HG03095 (cell line): ENCODE measurements around the gene HINT2.

ENCODE experiments used
- ATAC-seq: cut with Tn5 transposase; IDR thresholded peaks from one replicate; pipeline ENCODE4 v1.9.1; 2021; ENCODE audit warnings: moderate library complexity; ENCODE audit not compliant: unreplicated experiment

HINT2 gene

DNA sequence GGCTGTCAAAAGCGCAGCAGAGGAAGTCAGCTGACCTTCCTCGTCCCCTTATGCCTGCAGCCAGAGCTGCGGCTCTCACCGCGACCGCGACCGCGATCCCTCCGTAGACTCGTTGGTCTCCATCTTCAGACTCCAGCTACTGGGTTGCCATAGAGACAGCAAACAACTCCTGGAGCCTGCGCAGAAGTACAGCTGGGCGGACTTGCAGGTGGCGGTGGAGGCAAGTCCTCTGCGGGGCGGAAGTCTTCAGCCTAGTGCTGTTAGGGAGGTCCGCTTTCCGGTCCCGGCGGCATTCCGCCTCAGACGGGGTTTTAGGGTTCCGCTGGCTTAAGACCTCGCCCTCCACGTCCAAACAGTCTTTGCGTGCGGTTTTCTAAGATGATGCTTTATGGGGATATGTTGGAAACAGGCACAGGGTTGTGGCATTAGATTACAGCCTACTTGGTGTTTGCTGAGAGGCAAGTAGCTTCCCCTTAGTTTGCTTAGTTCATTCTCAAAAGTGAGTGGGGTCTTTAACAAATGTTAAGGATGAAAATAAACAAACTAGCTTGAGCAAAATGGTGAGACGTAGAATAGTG is 2.7 kb downstream of the HINT2 start, which contains the start of gene SPAG8:
SPAG8 (minus strand) TSS at position 238 of the 578 bp plus-strand sequence; CDS start at position 123, 115 bp downstream.
- peak; percentile 67 for ATAC-seq

DNA sequence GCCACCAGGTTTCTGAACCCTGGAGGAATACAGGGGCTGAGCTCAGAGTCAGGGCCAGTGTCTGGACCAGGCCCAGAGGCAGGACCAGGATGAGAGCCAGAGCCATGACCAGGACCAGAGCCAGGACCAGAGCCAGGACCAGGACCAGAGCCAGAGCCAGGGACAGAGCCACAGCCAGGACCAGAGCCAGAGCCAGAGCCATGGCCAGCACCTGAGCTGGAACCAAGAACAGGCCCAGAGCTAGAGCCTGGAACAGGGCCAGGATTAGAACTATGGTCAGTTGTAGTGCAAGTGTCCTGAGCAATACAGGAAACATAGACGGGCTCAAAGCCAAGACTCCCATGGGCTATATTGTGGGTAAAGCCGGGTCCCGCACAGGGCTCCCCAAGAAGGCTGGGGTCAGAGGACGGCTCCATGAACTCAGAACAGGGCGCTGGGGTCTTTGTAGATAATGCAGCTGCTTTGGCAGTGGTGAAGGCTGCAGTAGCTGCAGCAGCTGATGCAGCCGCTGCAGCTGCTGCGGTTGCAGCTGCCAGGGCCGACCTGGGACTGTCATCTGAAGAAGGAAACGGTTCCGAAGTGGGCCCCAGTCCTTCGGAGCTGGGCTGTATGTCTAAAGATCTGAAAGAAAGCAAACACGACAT is 3.3 kb downstream of the HINT2 start:
- no peak for ATAC-seq

DNA sequence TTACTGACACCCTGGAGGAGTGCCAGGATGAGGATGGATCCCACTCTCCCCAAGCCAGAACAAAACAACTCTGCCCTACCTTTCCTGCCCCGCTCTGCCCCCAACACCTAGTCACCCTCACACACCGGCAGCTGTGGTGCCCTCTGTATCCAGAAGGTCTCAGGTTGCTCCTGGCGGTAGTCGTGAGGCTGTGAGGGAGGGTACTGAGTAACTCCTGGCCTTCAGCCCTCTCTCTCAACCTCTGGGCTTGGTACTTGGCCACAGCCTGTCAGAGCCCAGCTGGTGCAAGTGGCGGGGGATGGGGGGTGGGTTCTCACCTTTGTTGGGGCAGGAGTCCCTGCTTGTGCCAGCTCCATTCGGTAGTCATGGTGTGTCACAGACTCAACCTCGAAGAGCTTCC is 4.7 kb downstream of the HINT2 start:
- no peak for ATAC-seq

DNA sequence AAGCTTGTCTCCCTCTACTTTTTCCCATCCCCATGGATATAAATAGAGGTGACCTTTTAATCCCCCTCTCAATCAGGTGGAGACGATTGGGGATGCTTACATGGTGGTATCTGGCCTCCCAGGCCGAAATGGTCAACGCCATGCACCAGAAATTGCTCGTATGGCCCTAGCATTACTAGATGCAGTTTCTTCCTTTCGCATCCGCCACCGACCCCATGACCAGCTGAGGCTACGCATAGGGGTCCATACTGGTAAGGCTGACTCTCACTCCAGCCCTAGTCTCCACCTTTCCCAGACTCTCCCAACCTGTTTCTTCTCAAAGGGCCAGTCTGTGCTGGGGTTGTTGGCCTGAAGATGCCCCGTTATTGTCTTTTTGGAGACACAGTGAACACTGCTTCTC is 6.4 kb downstream of the HINT2 start:
- no peak for ATAC-seq

DNA sequence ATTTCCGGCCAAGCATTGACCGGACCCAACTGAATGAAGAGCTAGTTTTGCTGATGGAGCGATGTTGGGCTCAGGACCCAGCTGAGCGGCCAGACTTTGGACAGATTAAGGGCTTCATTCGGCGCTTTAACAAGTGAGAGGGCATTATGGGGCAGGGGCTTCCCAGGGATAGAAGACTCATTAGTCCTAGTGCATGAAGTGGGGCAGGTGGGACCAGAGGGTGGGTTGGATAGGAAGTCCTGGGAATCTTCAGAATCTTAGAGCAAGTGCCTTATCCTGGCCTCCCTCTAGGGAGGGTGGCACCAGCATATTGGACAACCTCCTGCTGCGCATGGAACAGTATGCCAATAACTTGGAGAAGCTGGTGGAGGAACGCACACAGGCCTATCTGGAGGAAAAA is 8.7 kb downstream of the HINT2 start:
- ATAC-seq = no peak

DNA sequence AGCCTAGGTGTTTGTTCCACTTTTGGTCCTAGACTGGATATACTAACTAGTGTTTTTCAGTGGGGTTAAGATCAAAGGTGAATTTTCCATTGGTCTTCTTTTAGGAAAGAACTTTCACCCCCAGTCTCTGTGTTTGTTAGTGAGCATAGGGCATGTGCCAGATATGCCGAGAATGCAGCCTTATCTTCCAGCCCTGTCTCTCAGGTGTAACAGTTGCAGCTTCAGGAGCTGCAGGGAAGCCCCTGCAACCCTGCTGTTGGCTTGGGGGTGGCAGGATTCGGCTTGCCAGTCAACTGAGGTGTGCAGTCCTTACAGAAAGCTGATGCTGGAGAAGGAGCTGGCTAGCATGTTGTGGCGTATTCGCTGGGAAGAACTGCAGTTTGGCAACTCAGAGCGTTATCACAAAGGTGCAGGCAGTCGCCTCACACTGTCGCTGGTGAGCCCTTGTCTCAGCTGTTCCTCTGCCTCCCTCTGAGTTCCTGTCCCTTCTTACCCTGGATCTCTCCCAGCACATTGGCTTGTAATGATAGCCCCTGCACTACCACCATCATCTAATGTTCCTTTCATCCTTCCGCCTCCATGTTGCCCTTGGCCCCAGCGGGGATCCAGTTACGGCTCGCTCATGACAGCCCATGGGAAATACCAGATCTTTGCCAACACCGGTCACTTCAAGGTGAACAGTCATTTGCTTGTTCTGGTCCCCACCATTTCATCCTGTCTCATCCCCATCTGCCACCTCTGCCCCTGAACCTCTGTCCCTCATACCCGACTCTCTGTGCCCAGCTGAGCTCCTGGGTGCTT is 13.3 kb downstream of the HINT2 start:
- ATAC-seq = no peak

DNA sequence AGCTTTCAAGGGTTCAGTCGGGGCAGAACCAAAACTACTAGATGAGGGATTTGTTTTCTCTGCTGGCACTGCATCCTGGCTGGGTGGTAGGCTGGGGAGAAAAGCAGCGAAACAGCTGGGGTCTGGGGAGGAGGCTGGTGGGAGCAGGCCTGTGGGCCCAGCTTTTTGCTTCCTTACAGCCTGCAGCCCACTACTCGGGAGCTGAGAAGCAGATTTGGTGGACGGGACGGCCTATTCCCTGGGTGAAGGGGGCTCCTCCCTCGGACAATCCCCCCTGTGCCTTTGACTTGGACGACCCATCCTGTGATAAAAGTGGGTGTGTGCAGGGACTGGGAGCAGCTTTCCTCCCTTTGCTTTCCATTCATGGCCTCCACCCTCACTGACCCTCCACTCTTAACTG is 14.3 kb downstream of the HINT2 start:
- no peak for ATAC-seq

DNA sequence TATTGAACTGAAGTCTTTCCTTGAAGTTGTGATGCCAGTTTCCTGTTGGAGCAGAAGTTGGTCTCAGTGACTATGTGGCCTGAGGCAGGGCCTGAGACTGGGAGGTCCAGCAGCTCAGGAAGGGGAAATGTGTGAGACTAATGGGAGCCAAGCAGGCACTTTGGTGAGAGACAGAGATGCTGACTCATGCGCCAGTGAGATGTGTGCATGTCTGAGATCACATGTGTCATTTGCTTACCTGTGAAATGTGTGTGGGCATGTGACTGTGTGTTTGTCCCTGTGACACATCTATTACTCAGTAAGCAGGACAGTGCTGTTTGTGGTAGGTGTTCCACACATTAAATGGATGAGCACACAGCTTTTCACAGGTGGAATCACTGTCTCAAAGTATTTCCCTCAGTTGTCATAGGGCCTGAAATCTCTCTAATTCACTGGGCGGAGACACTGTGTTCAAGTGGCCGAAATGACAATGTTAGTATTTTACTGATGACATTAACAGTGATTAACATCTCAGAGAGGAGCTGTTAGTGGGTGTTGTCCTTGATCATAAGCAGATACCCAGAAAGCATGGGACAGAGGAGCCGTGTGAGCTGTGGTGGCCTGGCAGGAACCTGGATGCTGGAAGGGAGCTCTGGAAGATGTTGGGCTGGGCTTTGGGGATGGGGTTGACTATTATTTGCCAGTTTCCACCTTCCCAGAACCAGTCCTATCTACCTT is 16.0 kb downstream of the HINT2 start:
- no peak for ATAC-seq

DNA sequence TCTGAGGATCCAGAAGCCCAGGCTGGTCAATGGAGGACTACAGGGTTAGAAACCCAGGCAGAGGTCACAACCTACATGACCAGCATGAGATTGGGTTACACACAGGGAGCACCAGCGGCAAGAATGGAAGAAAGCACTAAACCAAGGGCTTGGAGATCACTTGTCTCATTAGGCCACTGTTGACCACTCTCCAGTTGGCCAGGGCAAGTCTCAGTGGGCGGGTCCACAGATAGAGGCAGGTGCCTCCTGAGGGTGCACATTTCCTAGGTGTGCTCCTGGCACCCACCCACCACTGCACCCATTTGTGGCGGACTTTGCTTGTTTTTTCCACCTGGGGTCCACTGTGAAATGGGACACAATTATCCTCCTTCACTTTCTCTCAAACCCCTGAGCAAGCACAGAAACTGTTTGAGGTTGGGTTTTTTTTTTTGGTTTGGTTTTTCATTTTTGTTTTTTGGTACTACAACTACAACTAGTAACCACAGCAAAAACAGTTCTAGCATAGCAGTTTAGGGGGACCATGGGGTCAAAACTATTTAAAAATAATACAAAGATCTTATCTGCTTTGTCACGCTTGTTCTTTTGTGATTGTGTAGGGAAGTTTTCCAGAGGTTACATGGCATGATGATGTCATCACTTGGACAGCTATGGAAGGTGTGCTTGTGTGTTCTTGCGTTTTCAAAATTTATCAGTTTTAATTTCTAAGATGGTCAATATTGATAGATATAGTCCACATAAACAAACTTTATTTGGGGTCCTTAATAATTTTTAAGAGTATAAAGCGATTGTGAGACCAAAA is 17.3 kb downstream of the HINT2 start:
- ATAC-seq = no peak

DNA sequence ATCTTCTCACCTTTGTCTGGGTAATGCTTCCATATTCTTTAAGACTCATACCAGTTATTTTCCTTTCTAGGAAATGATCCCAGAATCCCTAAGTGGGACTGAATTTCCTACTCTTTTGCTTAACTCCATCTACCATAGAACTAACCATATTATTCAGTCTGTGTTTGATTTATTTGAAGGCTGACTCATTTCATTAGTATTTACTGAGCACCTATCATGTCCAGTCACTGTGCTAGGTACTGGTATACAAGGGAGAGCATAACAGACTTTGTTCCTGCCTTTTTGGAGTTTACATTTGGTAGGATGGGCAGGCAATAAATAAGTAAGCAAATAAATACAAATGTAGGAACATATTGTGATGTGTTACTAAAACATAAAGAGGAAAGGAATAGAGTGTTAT is 19.1 kb downstream of the HINT2 start:
- no peak for ATAC-seq

DNA sequence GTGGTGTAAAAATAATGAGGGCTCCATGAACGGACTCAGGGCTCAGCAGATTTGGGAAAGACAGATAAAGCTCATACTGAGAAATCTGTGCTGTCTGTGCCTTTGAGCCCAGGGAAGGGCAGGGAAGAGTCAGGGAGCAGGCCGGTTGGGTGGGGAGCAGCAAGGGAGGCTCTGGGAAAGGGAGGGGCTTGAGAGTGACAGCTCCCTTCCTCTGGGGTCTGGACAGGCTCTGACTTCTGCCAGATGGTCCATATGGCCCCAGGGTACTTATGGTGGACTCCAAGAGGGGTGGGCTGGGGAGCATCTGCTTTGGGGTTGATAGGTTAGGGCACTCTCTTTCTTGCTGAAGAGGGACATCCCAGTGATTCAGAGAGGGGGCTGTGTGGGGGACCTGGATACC is 21.4 kb downstream of the HINT2 start:
- ATAC-seq = no peak

DNA sequence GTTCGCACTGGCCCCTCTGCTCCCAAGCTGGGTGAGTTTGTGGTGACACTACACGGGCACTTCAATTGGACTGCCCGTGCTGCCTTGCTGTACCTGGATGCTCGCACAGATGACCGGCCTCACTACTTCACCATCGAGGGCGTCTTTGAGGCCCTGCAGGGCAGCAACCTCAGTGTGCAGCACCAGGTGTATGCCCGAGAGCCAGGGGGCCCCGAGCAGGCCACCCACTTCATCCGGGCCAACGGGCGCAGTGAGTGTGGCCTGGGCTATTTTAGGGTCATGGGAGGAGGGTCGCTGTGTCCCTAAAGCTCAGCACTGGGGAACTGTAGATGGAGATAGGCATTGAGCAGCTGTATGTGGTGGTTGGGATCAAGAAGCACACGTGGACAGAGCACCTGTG is 22.0 kb downstream of the HINT2 start:
- no peak for ATAC-seq

DNA sequence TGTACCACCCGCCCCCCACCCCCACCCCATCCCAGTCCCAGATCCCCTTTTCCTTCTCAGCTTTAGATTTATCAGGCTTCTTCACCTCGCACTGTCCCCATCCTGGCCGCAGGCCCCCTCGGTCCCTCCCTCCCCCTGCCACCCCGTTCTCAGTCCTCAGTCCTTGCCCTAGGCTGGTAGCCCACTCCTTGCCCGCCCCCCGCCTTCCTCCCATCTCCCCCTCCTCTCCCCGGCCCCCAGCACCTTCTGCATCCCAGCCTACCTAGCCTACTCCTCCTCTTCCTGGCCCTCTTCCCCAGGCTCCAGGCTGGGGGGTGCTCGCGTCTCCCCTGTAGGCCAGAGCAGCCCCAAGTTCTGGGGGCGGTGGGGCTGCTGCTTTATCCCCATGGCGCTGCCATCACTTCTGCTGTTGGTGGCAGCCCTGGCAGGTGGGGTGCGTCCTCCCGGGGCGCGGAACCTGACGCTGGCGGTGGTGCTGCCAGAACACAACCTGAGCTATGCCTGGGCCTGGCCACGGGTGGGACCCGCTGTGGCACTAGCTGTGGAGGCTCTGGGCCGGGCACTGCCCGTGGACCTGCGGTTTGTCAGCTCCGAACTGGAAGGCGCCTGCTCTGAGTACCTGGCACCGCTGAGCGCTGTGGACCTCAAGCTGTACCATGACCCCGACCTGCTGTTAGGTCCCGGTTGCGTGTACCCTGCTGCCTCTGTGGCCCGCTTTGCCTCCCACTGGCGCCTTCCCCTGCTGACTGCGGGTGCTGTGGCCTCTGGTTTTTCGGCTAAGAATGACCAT is 22.6 kb downstream of the HINT2 start:
- no peak for ATAC-seq

DNA sequence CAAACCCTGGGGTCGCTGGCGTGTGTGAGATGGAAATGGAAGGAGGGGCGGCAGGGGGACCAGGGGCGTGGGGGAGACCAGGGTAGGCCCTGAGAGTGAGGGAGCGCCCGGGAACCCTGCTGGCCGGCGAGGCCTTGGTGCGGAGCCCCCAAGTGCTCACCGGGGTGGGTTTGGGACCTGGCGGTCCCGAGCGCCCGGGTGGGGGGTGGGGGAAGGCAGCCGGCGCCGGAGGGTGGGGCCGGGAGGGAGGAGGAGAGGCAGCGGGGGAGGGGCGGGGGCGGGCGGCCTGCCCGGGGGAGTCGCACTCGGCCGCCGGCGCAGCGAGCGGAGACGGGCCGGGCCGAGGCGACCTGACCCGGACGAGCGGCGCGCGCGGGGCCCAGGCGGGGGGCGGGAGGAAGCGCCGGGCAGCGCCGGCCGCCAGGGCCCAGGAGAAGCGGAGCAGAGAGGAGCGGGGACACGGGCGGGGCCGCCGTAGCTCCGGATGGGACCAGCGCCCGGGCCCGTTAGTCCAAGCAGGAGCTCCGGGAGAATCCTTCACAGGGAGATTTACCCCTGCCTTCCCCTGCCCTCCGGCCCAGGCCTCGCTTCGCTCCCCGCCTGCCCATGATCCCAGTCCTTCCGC is 23.4 kb downstream of the HINT2 start, which contains the start of gene NPR2:
NPR2 (plus strand) TSS at position 295 of the 625 bp plus-strand sequence. CDS start 818 bp downstream, outside the sequence.
- ATAC-seq = no peak

DNA sequence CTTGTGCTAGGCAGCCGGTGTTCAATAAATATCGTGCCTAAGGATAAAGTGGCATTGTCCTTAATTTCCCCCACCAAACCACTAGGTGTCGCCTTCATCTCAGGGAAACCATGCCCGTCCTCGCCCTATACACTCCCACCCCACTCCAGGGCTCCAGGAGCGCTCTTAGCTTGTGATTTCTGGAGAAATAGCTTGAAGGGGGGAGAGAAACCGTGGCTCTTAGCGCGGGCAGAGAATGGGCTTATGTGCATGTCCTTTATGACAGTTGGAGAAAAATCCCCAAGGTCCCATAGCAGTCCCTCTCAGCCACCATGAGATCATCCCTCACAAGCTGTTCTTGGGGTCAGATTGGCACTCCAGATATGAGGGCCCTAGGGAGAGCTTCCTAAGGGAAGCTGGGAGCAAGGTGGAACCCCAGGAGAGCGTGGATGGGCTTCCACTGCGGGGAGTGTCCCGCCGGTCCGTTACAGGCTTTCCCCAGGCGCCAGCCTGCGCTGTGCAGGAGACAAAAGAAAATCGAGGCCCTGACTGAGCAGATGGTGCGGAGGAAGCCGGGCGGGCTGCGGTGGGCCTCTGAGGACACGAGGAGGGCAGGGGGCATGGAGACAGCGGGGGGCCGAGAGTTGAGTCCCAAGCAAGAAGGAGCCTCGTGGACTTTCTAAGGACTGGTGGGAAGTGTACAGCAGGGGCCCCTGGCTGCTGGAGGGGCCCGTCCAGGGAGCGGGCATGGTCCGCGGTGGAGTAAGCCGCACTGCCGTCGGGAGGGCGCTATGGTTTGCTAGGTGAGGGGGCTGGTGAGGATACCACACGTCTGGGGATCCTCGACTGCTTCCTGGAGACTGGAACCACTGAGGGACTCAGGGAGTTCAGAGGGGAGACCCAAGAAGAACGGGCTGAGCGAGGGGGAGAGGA is 24.2 kb downstream of the HINT2 start:
- peak; percentile 64 for ATAC-seq

DNA sequence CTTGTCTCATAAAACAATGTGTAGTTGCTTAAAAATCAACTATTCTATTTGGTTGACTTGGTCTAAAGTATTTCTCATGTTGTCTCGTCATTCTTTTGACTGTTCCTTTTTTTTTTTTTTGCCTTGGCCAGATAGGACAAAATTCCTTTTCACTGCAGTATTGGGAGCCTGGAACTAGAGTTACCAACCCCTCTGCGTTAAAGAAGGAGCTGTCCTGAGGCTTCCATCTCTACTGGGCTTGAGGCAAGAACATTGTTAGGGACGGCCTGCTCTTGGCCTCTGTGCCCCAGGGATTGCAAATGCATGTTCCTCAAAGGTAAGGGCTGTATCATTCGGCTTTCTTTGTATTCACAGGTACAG is 24.8 kb downstream of the HINT2 start:
- no peak for ATAC-seq

DNA sequence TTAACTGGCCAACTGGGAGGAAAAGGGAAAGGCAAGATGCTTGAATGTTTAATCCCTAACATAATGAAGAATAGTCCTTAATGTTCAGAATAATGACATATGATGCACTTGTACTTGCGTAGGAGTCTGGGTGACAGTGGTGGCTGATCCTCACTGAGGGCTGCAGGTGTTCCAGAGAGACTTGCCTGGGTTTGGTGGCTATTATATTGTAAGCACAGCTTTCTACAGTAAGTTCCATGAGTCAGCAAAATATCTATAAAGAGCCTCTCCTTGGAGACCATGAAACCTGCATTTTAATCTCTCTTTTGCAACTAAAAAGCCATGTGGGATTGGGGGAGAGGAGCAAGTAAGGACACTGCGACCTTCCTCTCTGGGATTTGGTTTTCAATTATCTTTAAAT is 25.3 kb downstream of the HINT2 start:
- no peak for ATAC-seq

DNA sequence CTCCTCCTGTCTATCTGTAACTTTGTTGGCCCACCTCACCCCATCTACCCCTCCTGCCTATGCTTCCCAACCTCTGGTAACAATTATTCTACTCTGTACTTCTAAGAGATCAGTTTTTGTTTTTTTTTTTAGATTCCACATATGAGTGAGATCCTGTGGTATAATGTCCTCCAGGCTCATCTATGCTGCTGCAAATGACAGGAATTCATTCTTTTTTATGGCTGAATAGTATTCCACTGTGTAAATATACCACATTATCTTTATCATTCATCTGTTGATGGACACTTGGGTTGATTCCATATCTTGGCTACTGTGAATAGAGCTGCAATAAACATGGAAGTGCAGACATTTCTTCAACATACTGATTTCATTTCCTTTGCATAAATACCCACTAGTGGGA is 31.4 kb downstream of the HINT2 start:
- ATAC-seq = no peak
